Liver (tissue), 9 donors: ENCODE data around the gene ARPC5L. TPM values are rescaled to one million over a fixed set of nuclear protein-coding genes. Genes with fewer than 3 reads are reported as not detected.

Experiments
- DNase-seq: peaks from one replicate; pipeline ENCODE4 v3.0.0-alpha.2; 2017; ENCODE audit warnings: low spot score
- H3K27ac ChIP-seq, 2 donors: one replicate each; pipeline ENCODE4 v1.7.0; 2013; ENCODE audit warnings: inconsistent platforms in 2 of 2, low read length in 2 of 2, control low read depth in 1 of 2, low read depth in 1 of 2, mild to moderate bottlenecking in 1 of 2
- H3K27me3 ChIP-seq, 4 donors: one replicate each; pipeline versions ENCODE4 v1.6.1 to v1.7.0; 2013; ENCODE audit warnings: low read length in 3 of 4, inconsistent platforms in 1 of 4, mild to moderate bottlenecking in 1 of 4, moderate library complexity in 1 of 4; ENCODE audit not compliant: control insufficient read depth in 4 of 4, insufficient read depth in 4 of 4
- H3K36me3 ChIP-seq, 4 donors: one replicate each; pipeline versions ENCODE4 v1.6.1 to v1.7.0; 2013; ENCODE audit warnings: low read length in 3 of 4, mild to moderate bottlenecking in 3 of 4, low read depth in 1 of 4, moderate library complexity in 1 of 4; ENCODE audit not compliant: control insufficient read depth in 4 of 4, insufficient read depth in 3 of 4
- H3K4me1 ChIP-seq, 4 donors: one replicate each; pipeline versions ENCODE4 v1.6.1 to v1.7.0; 2013; ENCODE audit warnings: low read length in 3 of 4, mild to moderate bottlenecking in 3 of 4, moderate library complexity in 1 of 4; ENCODE audit not compliant: control insufficient read depth in 4 of 4, insufficient read depth in 4 of 4
- H3K4me3 ChIP-seq, 3 donors: one replicate each; pipeline versions ENCODE4 v1.6.1 to v1.7.0; 2013; ENCODE audit warnings: low read length in 3 of 3, control low read depth in 1 of 3, low read depth in 1 of 3, mild to moderate bottlenecking in 1 of 3
- H3K9ac ChIP-seq, 2 donors: one replicate each; pipeline ENCODE4 v1.7.0; 2013; ENCODE audit warnings: low read length in 2 of 2, mild to moderate bottlenecking in 2 of 2, moderate library complexity in 2 of 2, control low read depth in 1 of 2, low read depth in 1 of 2
- H3K9me3 ChIP-seq, 4 donors: one replicate each; pipeline versions ENCODE4 v1.6.1 to v1.7.0; 2013; ENCODE audit warnings: low read length in 3 of 4; ENCODE audit not compliant: control insufficient read depth in 4 of 4
- ATF3 ChIP-seq: IDR thresholded peaks from 2 replicates; pipeline ENCODE4 v1.6.1; 2016; ENCODE audit warnings: antibody characterized with exemption
- CTCF ChIP-seq: fragments of 150-350 bp; IDR thresholded peaks from 2 replicates; pipeline ENCODE4 v1.5.1; 2017; ENCODE audit warnings: improper control_type of control experiment, low read depth, low read length; ENCODE audit not compliant: missing input control
- EGR1 ChIP-seq, 2 donors: IDR thresholded peaks; 2 replicates each; pipeline ENCODE4 v1.6.1; 2016 to 2018; ENCODE audit warnings: antibody characterized with exemption in 2 of 2, low read depth in 2 of 2
- FOXA1 ChIP-seq: IDR thresholded peaks from 2 replicates; pipeline ENCODE4 v1.6.1; 2016; ENCODE audit warnings: antibody characterized with exemption
- FOXA2 ChIP-seq: IDR thresholded peaks from 2 replicates; pipeline ENCODE4 v1.6.1; 2016; ENCODE audit warnings: antibody characterized with exemption
- GABPA ChIP-seq, 2 donors: IDR thresholded peaks in 1 of 2; conservative IDR thresholded peaks in 1 of 2; 2 replicates each; pipeline ENCODE4 v1.6.1; 2016; ENCODE audit warnings: antibody characterized with exemption in 2 of 2, mild to moderate bottlenecking in 1 of 2, moderate library complexity in 1 of 2
- HNF4A ChIP-seq, 2 donors: conservative IDR thresholded peaks; 2 replicates each; pipeline ENCODE4 v1.6.1; 2016; ENCODE audit warnings: antibody characterized with exemption in 2 of 2, mild to moderate bottlenecking in 2 of 2
- HNF4G ChIP-seq: IDR thresholded peaks from 2 replicates; pipeline ENCODE4 v1.6.1; 2016; ENCODE audit warnings: antibody characterized with exemption
- JUND ChIP-seq, 2 donors: IDR thresholded peaks; 2 replicates each; pipeline ENCODE4 v1.6.1; 2016; ENCODE audit warnings: antibody characterized with exemption in 2 of 2
- MAX ChIP-seq: IDR thresholded peaks from 2 replicates; pipeline ENCODE4 v1.6.1; 2016; ENCODE audit warnings: antibody characterized with exemption
- NR2F2 ChIP-seq: IDR thresholded peaks from 2 replicates; pipeline ENCODE4 v1.6.1; 2016; ENCODE audit warnings: antibody characterized with exemption
- RAD21 ChIP-seq, 2 donors: IDR thresholded peaks; 2 replicates each; pipeline ENCODE4 v1.6.1; 2016; ENCODE audit warnings: antibody characterized with exemption in 2 of 2, mild to moderate bottlenecking in 2 of 2
- REST ChIP-seq: IDR thresholded peaks from 2 replicates; pipeline ENCODE4 v1.6.1; 2016; ENCODE audit warnings: antibody characterized with exemption, mild to moderate bottlenecking
- RXRA ChIP-seq, 2 donors: IDR thresholded peaks; 2 replicates each; pipeline ENCODE4 v1.6.1; 2017 to 2018; ENCODE audit warnings: antibody characterized with exemption in 2 of 2, mild to moderate bottlenecking in 1 of 2
- SP1 ChIP-seq: IDR thresholded peaks from 2 replicates; pipeline ENCODE4 v1.6.1; 2018; ENCODE audit warnings: antibody characterized with exemption, mild to moderate bottlenecking
- TAF1 ChIP-seq: conservative IDR thresholded peaks from 2 replicates; pipeline ENCODE4 v1.6.1; 2016; ENCODE audit warnings: antibody characterized with exemption, mild to moderate bottlenecking
- YY1 ChIP-seq: IDR thresholded peaks from 2 replicates; pipeline ENCODE4 v1.6.1; 2016; ENCODE audit warnings: antibody characterized with exemption, mild to moderate bottlenecking
- ZBTB33 ChIP-seq: IDR thresholded peaks from 2 replicates; pipeline ENCODE4 v1.6.1; 2016; ENCODE audit warnings: antibody characterized with exemption
- WGBS: extraction: QIAGEN DNeasy Blood & Tissue Kit; methylation state at CpG from one replicate; pipeline ENCODE4 v1.1.7; 2013; 5-methylcytosine and 5-hydroxymethylcytosine counted together
- polyA plus RNA-seq, 2 donors: library from polyadenylated mRNA; stranded (reverse) in 1 of 2; unstranded in 1 of 2; fragments of 200-250 nt in 1 of 2; fragments of >200 nt in 1 of 2; fragmentation: Nextera tagmentation in 1 of 2; extraction: Ambion mirVana in 1 of 2; gene quantifications; one replicate each; pipeline versions ENCODE4 v1.2.1 to v1.2.3, GENCODE V29; 2013 to 2015
- total RNA-seq, 2 donors: library from RNA; depleted of rRNA; stranded (reverse); fragments of >200 nt; gene quantifications; one replicate each; pipeline ENCODE4 v1.2.3, GENCODE V29; 2014
- donor health status: healthy.
- donor health status: healthy.
- donor health status: healthy.
- donor health status: healthy.
- donor health status: healthy.

Gene ARPC5L
- total and polyA plus RNA-seq, 4 donors = 9.3 to 31.2 (median 17.8) TPM

- Histone ChIP-seq H3K4me3 (no peak overlapping the region), H3K27me3 (no peaks in the 10 kb centered on the region), H3K4me1 (peaks cover 0 to 4% (median 0%) of the 10 kb centered on the region in 4 donors), H3K9ac (no peak overlapping the region), H3K36me3 (no peaks in the 10 kb centered on the region), H3K27ac (no peak overlapping the region), H3K9me3 (no peaks in the 10 kb centered on the region)
- no peak for DNase-seq
- 91% methylated on average over 12 of the region's 12 CpGs for WGBS
- TF ChIP-seq EGR1 (IDR thresholded peaks at IDR 0.05; ENCODE audit: low read depth in 2 of 2) (no peak), HNF4A (conservative IDR thresholded peaks at IDR 0.05) (no peak), ZBTB33 (no peak), FOXA1 (no peak), FOXA2 (no peak), MAX (no peak), TAF1 (no peak), RXRA (IDR thresholded peaks at IDR 0.05) (no peak), REST (no peak), GABPA (IDR thresholded peaks at IDR 0.05 in 1 of 2, conservative IDR thresholded peaks at IDR 0.05 in 1 of 2) (no peak), YY1 (no peak), RAD21 (IDR thresholded peaks at IDR 0.05) (no peak), NR2F2 (no peak), HNF4G (no peak), ATF3 (no peak), CTCF (no peak), SP1 (no peak), JUND (IDR thresholded peaks at IDR 0.05) (no peak)
Measured at GRCh38 chr9:124820698-124821623, 41.0 kb upstream of the ARPC5L start.
